HS-5 (cell line): ENCODE data around the gene SMOC2.
"Not testable (repeated sequence)": the region's sequence is repeated elsewhere in the genome, so short reads cannot be mapped to it uniquely, and the experiment has no call there.

ENCODE experiments used
- DNase-seq: peaks from one replicate; pipeline ENCODE4 v3.0.0-alpha.2; 2012; ENCODE audit warnings: low read depth

SMOC2 gene

GRCh38 chr6:168518867-168519266 lies 77.9 kb downstream of the SMOC2 start:
- no peak for DNase-seq

- DNase-seq = no peak
Observed at GRCh38 chr6:168520233-168520632, 79.2 kb downstream of the SMOC2 start.

GRCh38 chr6:168524571-168525001 lies 83.6 kb downstream of the SMOC2 start:
- no peak for DNase-seq

- no peak for DNase-seq
Observed at GRCh38 chr6:168525114-168525513, 84.1 kb downstream of the SMOC2 start.

GRCh38 chr6:168525926-168526630 lies 85.1 kb downstream of the SMOC2 start:
- DNase-seq = no peak

GRCh38 chr6:168526841-168527281 lies 85.9 kb downstream of the SMOC2 start:
- DNase-seq = no peak

- DNase-seq = no peak
Observed at GRCh38 chr6:168527451-168528210, 86.6 kb downstream of the SMOC2 start.

- DNase-seq = no peak
Observed at GRCh38 chr6:168528474-168529095, 87.6 kb downstream of the SMOC2 start.

GRCh38 chr6:168529214-168529613 lies 88.2 kb downstream of the SMOC2 start:
- no peak for DNase-seq

GRCh38 chr6:168530653-168531071 lies 89.7 kb downstream of the SMOC2 start:
- no peak for DNase-seq

- DNase-seq = no peak
Observed at GRCh38 chr6:168532070-168532469, 91.1 kb downstream of the SMOC2 start.

GRCh38 chr6:168533414-168533813 lies 92.4 kb downstream of the SMOC2 start:
- DNase-seq = no peak

GRCh38 chr6:168534265-168534664 lies 93.3 kb downstream of the SMOC2 start:
- DNase-seq = no peak

- DNase-seq = no peak
Observed at GRCh38 chr6:168535711-168536110, 94.7 kb downstream of the SMOC2 start.

- no peak for DNase-seq
Observed at GRCh38 chr6:168536196-168536595, 95.2 kb downstream of the SMOC2 start.

- no peak for DNase-seq
Observed at GRCh38 chr6:168536665-168537539, 95.9 kb downstream of the SMOC2 start.

- DNase-seq = no peak
Observed at GRCh38 chr6:168537540-168537884, 96.5 kb downstream of the SMOC2 start.

GRCh38 chr6:168538188-168538891 lies 97.4 kb downstream of the SMOC2 start:
- DNase-seq = not testable (repeated sequence)

GRCh38 chr6:168538892-168539811 lies 98.2 kb downstream of the SMOC2 start:
- no peak for DNase-seq

- DNase-seq = no peak
Observed at GRCh38 chr6:168540713-168541291, 99.8 kb downstream of the SMOC2 start.
